Measurements from ENCODE around the gene ZNF555.

DNA sequence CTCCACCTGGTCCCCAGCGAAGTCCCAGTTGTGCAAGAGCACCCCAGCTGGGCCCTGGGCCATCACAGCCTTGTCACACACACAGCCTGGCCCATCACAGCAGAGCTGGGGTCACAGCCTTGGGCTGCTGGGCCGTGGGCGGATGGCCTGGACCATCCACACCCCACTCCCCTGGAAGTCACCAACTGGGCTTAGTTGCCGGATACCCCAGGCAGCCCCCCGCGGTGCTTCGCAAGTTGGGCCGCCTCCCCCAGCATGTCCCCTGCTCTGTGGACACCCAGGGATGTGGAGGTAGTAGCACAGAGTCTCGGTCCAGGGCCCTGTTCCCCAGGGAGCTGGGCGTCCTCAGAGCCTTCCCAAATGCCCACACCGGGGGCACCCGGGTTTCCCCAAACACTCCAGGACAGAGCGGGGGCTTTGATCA is 26.1 kb upstream of the ZNF555 start:
- TF ChIP-seq, protein P1, sequence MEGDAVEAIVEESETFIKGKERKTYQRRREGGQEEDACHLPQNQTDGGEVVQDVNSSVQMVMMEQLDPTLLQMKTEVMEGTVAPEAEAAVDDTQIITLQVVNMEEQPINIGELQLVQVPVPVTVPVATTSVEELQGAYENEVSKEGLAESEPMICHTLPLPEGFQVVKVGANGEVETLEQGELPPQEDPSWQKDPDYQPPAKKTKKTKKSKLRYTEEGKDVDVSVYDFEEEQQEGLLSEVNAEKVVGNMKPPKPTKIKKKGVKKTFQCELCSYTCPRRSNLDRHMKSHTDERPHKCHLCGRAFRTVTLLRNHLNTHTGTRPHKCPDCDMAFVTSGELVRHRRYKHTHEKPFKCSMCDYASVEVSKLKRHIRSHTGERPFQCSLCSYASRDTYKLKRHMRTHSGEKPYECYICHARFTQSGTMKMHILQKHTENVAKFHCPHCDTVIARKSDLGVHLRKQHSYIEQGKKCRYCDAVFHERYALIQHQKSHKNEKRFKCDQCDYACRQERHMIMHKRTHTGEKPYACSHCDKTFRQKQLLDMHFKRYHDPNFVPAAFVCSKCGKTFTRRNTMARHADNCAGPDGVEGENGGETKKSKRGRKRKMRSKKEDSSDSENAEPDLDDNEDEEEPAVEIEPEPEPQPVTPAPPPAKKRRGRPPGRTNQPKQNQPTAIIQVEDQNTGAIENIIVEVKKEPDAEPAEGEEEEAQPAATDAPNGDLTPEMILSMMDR (IDR thresholded peaks at IDR 0.05 in 2 of 3, conservative IDR thresholded peaks at IDR 0.05 in 1 of 3; ENCODE audit: insufficient read depth in 2 of 3, low read depth in 1 of 3, low read length in 3 of 3) = no peak
- TF ChIP-seq, protein P2, sequence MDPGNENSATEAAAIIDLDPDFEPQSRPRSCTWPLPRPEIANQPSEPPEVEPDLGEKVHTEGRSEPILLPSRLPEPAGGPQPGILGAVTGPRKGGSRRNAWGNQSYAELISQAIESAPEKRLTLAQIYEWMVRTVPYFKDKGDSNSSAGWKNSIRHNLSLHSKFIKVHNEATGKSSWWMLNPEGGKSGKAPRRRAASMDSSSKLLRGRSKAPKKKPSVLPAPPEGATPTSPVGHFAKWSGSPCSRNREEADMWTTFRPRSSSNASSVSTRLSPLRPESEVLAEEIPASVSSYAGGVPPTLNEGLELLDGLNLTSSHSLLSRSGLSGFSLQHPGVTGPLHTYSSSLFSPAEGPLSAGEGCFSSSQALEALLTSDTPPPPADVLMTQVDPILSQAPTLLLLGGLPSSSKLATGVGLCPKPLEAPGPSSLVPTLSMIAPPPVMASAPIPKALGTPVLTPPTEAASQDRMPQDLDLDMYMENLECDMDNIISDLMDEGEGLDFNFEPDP (CRISPR knock-in tag; IDR thresholded peaks at IDR 0.05) = no peak
- TF ChIP-seq POLR2AphosphoS5 (IDR thresholded peaks at IDR 0.05; ENCODE audit: control insufficient read depth, insufficient read depth, low read depth, low read length) (no peak), TAF15 (IDR thresholded peaks at IDR 0.05; ENCODE audit: low read depth, low read length) (no peak), ZNF134 (CRISPR knock-in tag; conservative IDR thresholded peaks at IDR 0.05) (no peak), NRF1 (conservative IDR thresholded peaks at IDR 0.05 in 1 of 2, IDR thresholded peaks at IDR 0.05 in 1 of 2) (no peak), LARP7 (IDR thresholded peaks at IDR 0.05) (no peak)

All from K562 (cell line).